ENCODE results near the gene CCDC85A. TPM values are rescaled to one million over a fixed set of nuclear protein-coding genes. Genes with fewer than 3 reads are reported as not detected.

CCDC85A gene
- total RNA-seq, 1 donor from 2014 or later = 16.4 TPM

DNA sequence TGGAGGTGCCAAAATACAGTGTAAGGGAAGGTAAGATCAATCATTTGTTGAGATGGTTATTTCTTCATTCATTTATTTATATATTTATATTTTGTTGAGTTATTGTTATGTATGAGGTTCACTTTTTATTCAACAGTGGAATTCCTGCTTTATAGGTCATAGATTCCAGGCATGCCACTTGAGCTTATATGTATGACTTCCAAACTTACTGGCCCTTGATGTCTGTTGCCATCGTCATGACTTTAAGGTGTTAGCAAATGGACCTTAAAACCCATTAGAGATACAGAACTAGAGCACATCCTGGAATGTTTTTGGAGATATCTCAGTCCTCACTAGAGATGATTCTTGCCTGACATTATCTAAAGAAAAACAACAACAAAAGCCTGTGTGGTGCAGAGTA, 25.9 kb downstream of the CCDC85A start:
- Mint-ChIP-seq H3K27ac (ENCODE audit: unreplicated experiment) (no peak overlapping the region), H3K4me1 (ENCODE audit: unreplicated experiment) (peaks cover 2% of the 10 kb centered on the region), H3K36me3 (ENCODE audit: low read depth, unreplicated experiment) (peaks cover 11% of the 10 kb centered on the region), H3K27me3 (ENCODE audit: unreplicated experiment) (peaks cover 1% of the 10 kb centered on the region), H3K4me3 (ENCODE audit: unreplicated experiment) (no peak overlapping the region), H3K9me3 (ENCODE audit: unreplicated experiment) (peaks cover 5% of the 10 kb centered on the region)
- DNase-seq (ENCODE audit: low spot score) = no peak
- no peak for TF ChIP-seq CTCF (IDR thresholded peaks at IDR 0.05; ENCODE audit: unreplicated experiment)

GRCh38 chr2:56210291-56210690, 26.5 kb downstream of the CCDC85A start:
- no peak for TF ChIP-seq CTCF (IDR thresholded peaks at IDR 0.05; ENCODE audit: unreplicated experiment)
- Mint-ChIP-seq H3K9me3 (ENCODE audit: unreplicated experiment) (peaks cover 5% of the 10 kb centered on the region), H3K27me3 (ENCODE audit: unreplicated experiment) (peaks cover 1% of the 10 kb centered on the region), H3K27ac (ENCODE audit: unreplicated experiment) (no peak overlapping the region), H3K36me3 (ENCODE audit: low read depth, unreplicated experiment) (peaks cover 8% of the 10 kb centered on the region), H3K4me1 (ENCODE audit: unreplicated experiment) (peaks cover 2% of the 10 kb centered on the region), H3K4me3 (ENCODE audit: unreplicated experiment) (no peak overlapping the region)
- no peak for DNase-seq (ENCODE audit: low spot score)

DNA sequence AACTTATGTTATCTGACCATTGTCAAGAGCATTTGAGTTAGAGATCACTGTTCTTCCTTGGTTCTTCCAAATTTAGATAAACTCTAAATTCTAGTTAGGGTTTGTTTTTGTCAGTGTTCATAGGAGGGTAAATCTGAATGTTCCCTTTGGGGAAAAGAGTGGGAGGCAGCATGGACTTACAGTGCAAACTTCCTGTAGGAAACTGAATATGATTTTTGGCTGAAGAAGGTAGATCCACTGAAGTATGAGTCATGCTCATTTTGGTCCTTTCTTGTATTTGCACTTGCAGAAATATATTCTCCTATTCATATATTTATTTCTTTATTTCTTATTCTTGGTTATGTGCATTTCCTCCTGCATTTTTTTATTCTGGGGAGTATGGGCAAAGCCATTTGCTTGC, 27.3 kb downstream of the CCDC85A start:
- Mint-ChIP-seq H3K4me3 (ENCODE audit: unreplicated experiment) (no peak overlapping the region), H3K27me3 (ENCODE audit: unreplicated experiment) (peaks cover 1% of the 10 kb centered on the region), H3K27ac (ENCODE audit: unreplicated experiment) (no peak overlapping the region), H3K4me1 (ENCODE audit: unreplicated experiment) (no peaks in the 10 kb centered on the region), H3K9me3 (ENCODE audit: unreplicated experiment) (no peaks in the 10 kb centered on the region), H3K36me3 (ENCODE audit: low read depth, unreplicated experiment) (no peaks in the 10 kb centered on the region)
- no peak for DNase-seq (ENCODE audit: low spot score)
- TF ChIP-seq CTCF (IDR thresholded peaks at IDR 0.05; ENCODE audit: unreplicated experiment) = no peak

DNA sequence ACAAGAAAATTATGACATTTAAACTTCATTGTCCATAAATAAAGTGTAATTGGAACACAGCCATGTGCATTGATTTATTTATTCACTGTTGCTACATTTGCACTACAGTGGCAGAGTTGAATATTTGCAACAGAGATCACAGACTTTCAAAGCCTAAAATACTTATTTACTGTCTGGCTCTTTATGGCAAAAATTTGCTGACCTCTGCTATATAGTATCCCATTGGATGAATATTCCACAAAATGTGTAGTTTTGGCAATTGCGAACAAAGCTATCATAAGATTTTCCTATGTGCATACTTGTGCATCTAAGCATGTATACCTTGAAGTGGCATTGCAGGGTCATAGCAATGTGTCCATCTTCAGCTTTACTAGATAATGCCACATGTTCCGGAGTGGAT, 32.1 kb downstream of the CCDC85A start:
- TF ChIP-seq CTCF (IDR thresholded peaks at IDR 0.05; ENCODE audit: unreplicated experiment) = no peak
- no peak overlapping the region for H3K4me3 Mint-ChIP-seq (ENCODE audit: unreplicated experiment)
- peaks cover 1% of the 10 kb centered on the region for H3K27me3 Mint-ChIP-seq (ENCODE audit: unreplicated experiment)
- peaks cover 4% of the 10 kb centered on the region for H3K4me1 Mint-ChIP-seq (ENCODE audit: unreplicated experiment)
- H3K27ac Mint-ChIP-seq (ENCODE audit: unreplicated experiment) = no peak overlapping the region
- DNase-seq (ENCODE audit: low spot score) = no peak
- no peaks in the 10 kb centered on the region for H3K36me3 Mint-ChIP-seq (ENCODE audit: low read depth, unreplicated experiment)
- no peaks in the 10 kb centered on the region for H3K9me3 Mint-ChIP-seq (ENCODE audit: unreplicated experiment)

- H3K27me3 Mint-ChIP-seq (ENCODE audit: unreplicated experiment) = peaks cover 1% of the 10 kb centered on the region
- no peak for DNase-seq (ENCODE audit: low spot score)
Observed at GRCh38 chr2:56217106-56217505, 33.3 kb downstream of the CCDC85A start.

More at GRCh38 chr2:56217106-56217505, 33.3 kb downstream of the CCDC85A start:
- no peak for TF ChIP-seq CTCF (IDR thresholded peaks at IDR 0.05; ENCODE audit: unreplicated experiment)
- Mint-ChIP-seq H3K4me3 (ENCODE audit: unreplicated experiment) (no peak overlapping the region), H3K4me1 (ENCODE audit: unreplicated experiment) (peaks cover 4% of the 10 kb centered on the region), H3K36me3 (ENCODE audit: low read depth, unreplicated experiment) (no peaks in the 10 kb centered on the region), H3K9me3 (ENCODE audit: unreplicated experiment) (no peaks in the 10 kb centered on the region), H3K27ac (ENCODE audit: unreplicated experiment) (no peak overlapping the region)

Measured in endothelial cell (in vitro differentiated cells).